Activated naive CD8-positive, alpha-beta T cell treated with anti-CD3 and anti-CD28 coated beads, Interleukin-2, amount 50 U/mL, for 16 hours (primary cell): ENCODE measurements around the gene ZER1.
"Not testable (repeated sequence)": the region's sequence is repeated elsewhere in the genome, so short reads cannot be mapped to it uniquely, and the experiment has no call there.

Experiments
- DNase-seq: peaks from one replicate; pipeline ENCODE4 v3.0.0-alpha.2; 2020; ENCODE audit warnings: low read depth, low spot score

The ZER1 gene

DNA sequence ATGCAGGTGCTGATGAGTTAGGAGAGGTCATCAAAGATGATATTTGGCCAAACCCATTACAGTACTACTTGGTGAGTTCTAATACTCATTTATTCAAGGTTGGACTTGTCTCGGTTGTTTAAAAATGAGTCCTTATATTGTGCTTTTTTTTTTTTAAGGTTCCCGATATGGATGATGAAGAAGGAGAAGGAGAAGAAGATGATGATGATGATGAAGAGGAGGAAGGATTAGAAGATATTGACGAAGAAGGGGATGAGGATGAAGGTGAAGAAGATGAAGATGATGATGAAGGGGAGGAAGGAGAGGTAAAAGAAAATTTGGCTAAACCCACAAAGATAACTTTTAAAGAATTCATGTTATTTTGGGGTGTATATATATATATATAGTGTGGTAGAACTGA lies 78.0 kb downstream of the ZER1 start:
- DNase-seq, result not testable (repeated sequence)

DNA sequence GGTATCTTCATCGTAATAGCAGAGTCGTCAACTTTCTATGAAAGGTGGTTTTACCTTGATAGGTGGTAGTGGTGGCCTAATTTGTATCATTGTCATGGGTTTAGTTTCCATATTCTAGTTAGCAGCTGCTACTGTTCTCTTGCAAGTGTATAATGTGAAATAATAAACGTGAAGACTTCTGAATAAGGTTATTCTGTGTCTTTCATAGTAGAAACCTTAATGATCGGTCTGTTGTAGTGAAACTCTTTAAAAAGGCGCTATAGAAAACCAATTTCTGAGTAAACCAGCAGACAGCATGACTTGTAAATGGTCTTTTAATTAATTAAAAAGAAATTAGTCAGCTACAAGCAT lies 81.1 kb downstream of the ZER1 start:
- DNase-seq, result no peak

DNA sequence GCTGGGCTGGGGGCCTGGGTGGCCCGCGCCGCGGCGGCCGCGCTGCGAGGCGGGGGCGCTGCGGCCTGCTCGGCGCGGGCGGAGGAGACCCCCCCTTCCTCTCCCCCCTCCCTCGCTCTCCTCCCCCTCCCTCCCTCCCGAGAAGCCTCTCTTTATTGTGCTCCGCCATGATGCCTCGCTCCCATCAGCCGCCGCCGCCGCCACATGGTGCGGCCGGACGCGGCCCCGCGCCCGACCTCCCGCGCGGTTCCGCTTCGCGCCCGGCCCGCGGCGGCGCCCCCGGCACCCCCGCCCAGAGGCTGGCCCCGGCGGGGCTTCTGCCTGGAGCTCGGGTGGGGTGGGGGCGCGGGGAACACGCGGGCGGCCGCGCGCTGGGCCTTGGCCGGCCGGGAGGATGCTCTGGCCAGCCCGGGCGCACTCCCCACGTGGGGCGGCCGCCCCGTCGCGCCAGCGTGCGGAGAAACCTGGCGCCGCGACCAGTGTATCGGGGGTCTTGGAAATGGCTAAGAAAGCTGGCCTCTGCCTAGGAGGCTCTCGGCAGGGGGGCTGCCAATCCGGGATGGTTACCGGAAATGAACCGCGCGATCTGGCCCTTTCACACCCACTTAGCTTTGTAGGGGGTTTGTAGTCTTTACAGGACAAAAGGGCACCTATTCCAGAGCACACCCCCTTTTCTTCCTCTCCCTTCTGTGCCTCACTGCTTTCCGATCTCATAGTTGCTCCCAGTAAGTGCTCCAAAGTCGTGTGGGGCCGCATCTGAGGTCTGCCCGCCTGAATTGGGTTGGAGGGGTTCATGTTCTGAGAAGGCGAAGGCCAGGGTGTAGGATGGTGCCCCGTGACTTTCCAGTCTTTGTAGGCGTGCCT lies 81.7 kb downstream of the ZER1 start:
- no peak for DNase-seq

DNA sequence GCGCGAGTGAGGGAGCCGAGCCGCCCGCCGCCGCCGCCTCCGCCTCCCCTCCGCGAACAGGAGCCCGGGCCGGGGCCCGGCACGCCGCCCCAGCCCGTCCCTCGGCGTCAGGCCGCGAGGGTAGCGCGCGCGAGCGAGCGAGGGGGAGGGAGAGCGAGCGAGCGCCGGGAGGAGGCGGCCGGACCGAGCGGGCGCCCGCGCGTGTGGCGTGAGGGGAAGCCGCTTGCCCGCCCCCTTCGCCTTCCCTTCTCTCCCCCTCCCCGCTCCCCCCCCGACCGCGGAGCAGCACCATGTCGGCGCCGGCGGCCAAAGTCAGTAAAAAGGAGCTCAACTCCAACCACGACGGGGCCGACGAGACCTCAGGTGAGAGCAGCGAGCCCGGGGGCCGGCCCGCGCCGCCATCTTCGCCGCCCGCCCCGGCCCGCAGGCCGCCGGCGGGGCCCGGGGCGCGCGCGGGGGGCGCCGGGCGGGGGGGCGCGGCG lies 82.4 kb downstream of the ZER1 start:
- DNase-seq, result no peak

DNA sequence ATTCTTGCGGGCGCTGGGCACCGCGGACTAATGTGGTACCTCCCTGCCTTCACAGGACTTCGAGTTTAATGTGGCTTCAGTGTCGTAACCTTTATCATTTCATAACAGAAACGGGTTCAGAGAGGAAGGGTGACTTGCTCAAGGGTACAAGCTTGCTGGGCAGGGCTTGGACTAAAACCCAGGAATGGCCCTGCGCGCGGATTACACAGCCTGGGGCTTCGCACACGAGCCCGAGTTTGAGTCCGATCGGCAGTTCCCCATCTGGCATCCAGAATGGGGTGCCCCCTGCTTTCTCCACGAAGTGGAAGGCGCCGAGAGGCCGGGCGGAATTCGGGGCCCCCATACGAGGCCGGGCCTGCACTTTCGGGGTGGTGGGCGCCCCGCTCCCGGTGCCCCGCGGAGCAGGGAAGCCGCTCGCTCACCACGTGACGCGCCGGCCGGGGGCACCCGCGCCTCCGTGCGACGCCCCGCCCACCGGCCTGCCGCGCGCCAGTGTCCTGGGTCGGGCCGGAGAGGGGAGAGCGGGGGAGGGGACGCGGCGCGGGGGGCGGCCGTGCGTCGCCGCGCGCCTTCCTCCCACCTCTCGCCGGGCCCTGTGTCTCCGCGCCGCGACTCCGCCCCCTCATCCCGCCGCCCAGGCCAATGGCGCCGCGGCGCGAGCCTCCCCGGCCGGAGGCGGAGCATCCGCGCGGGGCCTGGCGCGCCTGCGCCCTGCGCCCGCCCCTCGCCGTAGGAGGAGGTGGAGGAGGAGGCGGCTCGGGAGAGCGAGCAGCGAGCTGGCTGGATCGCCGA lies 83.0 kb downstream of the ZER1 start, which contains the start of gene SET:
Gene SET, plus strand, starts transcription at position 722 of the 792 bp plus-strand sequence. CDS start 361 bp downstream, outside the sequence.
- peak; percentile 88 for DNase-seq

DNA sequence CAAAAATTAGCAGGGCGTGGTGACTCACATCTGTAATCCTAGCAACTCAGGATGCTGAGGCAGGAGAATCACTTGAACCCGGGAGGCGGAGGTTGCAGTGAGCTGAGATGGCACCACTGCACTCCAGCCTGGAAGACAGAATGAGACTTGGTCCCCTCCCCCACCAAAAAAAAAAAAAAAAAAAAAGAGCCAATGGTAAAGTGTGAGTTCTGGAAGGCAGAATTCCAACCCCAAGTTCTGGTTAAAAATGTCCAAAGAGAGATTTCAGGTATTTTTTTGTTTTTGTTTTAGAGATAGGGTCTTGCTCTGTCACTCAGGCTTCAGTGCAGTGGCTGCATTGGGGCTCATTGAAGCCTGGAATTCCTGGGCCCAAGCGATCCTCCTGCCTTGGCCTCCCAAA lies 84.3 kb downstream of the ZER1 start:
- no peak for DNase-seq

DNA sequence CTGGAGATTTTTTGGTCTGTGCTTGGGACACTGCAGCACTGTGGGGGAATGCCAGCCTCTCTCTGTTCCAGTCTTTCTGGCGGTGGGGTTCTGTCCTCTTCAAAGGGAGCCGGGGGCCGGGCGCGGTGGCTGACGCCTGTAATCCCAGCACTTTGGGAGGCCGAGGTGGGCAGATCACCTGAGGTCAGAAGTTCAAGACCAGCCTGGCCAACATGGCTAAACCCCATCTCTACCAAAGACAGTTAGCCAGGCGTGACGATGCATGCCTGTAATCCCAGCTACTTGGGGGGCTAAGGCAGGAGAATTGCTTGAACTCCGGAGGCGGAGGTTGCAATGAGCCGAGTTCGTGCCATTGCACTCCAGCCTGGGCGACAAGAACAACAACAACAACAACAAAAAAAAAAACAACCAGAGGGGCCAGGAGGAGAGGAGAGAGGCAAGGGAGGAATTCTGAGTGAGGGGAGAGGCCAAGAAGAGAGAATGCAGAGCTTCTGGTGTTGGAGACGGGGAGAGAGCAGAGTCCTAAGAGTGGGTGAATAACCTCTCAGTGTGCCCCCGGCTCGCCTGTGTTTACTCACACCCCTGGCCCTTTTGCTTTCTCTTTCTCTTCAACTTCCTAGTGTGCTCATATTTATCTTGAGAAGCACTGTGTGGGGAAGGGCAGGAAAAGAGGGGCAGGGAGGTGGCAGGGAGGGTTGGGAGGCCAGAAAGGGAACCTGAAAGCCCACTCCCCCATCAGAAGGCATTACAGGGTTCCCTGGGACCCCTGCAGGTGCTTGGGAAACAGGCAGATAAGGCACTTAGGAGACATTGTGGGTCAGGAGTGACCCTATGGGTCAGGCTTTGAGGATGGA lies 85.9 kb downstream of the ZER1 start:
- peak; percentile 30 for DNase-seq

DNA sequence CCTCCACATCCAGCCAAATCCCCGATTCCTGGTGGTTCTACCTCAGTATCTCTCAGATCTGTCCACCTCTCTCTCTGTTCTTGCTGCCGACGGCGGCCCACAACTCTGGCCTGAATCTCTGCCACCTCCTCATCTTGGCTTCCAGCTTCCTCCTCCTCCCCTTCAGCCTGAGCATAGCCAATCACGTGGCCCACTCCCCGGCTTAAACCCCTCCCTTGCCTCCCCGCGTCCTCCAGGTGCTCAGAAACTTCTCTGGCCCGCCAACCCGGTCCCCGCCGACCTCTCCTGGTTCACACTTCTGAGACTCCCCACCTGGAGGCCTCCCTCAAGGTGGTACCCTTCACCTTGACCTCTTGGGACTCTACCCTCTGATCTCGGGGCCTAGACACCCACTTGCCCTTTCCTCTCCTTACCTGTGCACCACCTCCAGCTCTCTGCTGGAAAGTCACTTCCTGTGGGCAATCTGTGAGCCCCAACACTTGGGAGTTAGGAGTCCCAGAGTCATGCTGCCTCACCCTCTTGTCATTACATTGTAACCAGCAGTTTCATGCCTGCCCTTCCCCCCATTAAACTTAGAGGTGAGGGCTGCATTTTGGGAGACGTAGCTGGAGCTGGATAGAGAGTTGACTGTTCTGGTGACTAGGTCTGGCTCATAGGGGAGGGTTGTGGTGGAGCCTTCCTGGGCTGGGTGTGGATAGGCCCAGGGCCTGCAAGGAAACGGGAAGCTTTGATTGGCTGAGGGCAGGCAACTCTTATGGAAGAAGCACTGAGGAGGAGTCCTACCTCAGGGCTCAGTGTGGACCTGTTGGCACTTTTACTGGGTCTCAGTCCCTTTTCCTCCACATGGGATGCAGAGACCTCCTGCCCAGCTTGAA lies 87.2 kb downstream of the ZER1 start:
- DNase-seq, result peak; percentile 42

DNA sequence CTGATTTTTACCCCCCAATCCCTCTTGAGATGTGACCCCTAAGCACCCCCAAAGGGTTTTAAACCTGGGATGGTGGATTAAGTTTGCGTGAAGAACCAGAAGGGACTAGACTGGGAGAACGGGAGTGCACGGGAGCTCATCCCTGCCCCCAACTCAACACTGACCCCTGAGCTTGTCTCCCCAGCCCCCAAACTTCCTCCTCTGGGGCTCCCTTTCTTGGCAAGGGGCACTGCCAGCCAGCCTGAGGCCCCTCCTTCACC lies 87.7 kb downstream of the ZER1 start:
- no peak for DNase-seq

DNA sequence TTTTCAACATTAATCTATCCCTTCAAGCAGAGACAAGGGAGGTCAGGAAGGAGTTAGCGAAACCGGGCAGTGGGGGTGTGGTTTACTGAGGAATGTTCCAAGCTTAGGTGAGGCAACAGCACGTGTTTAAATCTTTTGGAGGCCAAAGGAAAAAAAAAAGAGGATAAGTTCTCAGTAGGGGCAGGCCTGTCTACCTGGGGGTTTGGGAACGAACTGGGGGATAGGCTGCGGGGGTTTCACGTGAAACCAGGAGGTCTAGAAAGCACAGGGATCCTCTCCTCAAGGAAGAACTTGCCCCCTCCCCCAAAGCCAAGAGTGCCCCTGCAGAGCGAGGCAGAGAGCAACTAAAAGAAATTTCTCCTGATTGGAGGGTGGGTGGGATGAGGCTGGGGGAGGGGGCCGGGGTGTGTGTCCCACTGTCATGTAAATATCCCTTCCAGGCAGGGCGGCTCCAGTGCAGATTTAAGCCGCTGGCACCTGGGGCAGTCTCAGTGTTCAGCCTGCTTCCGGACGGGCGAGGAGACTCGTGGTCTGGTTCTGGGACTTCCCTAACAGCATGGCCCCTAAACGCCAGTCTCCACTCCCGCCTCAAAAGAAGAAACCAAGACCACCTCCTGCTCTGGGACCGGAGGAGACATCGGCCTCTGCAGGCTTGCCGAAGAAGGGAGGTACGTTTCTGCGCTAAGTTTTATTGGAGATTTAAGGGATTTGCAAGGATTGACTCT lies 88.2 kb downstream of the ZER1 start:
- DNase-seq, result no peak
